Measurements from ENCODE around the gene IFIT3. TPM values are rescaled to one million over a fixed set of nuclear protein-coding genes. Genes with fewer than 3 reads are reported as not detected.

IFIT3 gene
- polyA plus RNA-seq, 1 of the 3 experiments (the other 2 are of a cell fraction), result 3.2 TPM

DNA sequence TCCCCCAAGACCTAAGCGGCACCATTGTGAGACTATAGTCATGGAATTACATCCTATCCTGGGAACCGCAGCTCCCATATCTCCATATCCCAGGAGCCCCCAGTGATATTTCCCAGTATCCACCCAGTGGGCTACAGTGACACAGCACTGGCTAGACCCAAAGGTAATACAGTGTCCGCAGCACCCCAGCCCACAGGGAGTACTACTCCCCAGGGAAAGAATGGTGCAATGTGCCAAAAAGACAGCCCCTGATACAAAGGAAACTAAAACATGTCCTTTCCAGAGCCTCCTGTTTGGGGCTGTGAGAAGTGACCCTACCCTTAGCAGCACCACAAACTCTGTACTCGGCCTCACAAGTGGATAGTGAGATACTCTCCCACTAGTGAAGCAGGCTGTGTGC lies 30.4 kb upstream of the IFIT3 start:
- Histone ChIP-seq H3K9me2 (no peaks in the 10 kb centered on the region), H3K4me3 (ENCODE audit: low read depth in 2 of 2, low read length in 1 of 2) (no peak overlapping the region), H3F3A (replicated peaks; ENCODE audit: insufficient read depth) (no peaks in the 10 kb centered on the region), H4K20me1 (ENCODE audit: insufficient read depth) (no peaks in the 10 kb centered on the region), H3K9ac (no peak overlapping the region), H3K4me1 (ENCODE audit: control insufficient read depth in 1 of 2, insufficient read depth in 2 of 2, low read depth in 1 of 2, low read length in 1 of 2) (peaks cover 3 to 5% of the 10 kb centered on the region in 2 experiments; a peak in 3 of 4 replicates), H3K27me3 (ENCODE audit: insufficient read depth) (no peaks in the 10 kb centered on the region), H2AFZ (ENCODE audit: low read depth) (no peak overlapping the region), H3K36me3 (replicated peaks in 1 of 2; ENCODE audit: control insufficient read depth in 1 of 2, insufficient read depth in 2 of 2, low read length in 1 of 2) (no peaks in the 10 kb centered on the region), H3K79me2 (ENCODE audit: insufficient read depth) (no peaks in the 10 kb centered on the region), H3K27ac (ENCODE audit: low read depth in 2 of 2, low read length in 1 of 2) (no peak overlapping the region), H3K4me2 (no peak overlapping the region), H3K9me3 (no peaks in the 10 kb centered on the region)
- 92% methylated on average over 4 of the region's 4 CpGs for whole genome bisulfite sequencing (ENCODE audit: low lambda C conversion rate)
- TF ChIP-seq, protein P1, sequence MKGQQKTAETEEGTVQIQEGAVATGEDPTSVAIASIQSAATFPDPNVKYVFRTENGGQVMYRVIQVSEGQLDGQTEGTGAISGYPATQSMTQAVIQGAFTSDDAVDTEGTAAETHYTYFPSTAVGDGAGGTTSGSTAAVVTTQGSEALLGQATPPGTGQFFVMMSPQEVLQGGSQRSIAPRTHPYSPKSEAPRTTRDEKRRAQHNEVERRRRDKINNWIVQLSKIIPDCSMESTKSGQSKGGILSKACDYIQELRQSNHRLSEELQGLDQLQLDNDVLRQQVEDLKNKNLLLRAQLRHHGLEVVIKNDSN (IDR thresholded peaks at IDR 0.05; ENCODE audit: borderline replicate concordance, low read depth), result no peak
- TF ChIP-seq, protein P2, sequence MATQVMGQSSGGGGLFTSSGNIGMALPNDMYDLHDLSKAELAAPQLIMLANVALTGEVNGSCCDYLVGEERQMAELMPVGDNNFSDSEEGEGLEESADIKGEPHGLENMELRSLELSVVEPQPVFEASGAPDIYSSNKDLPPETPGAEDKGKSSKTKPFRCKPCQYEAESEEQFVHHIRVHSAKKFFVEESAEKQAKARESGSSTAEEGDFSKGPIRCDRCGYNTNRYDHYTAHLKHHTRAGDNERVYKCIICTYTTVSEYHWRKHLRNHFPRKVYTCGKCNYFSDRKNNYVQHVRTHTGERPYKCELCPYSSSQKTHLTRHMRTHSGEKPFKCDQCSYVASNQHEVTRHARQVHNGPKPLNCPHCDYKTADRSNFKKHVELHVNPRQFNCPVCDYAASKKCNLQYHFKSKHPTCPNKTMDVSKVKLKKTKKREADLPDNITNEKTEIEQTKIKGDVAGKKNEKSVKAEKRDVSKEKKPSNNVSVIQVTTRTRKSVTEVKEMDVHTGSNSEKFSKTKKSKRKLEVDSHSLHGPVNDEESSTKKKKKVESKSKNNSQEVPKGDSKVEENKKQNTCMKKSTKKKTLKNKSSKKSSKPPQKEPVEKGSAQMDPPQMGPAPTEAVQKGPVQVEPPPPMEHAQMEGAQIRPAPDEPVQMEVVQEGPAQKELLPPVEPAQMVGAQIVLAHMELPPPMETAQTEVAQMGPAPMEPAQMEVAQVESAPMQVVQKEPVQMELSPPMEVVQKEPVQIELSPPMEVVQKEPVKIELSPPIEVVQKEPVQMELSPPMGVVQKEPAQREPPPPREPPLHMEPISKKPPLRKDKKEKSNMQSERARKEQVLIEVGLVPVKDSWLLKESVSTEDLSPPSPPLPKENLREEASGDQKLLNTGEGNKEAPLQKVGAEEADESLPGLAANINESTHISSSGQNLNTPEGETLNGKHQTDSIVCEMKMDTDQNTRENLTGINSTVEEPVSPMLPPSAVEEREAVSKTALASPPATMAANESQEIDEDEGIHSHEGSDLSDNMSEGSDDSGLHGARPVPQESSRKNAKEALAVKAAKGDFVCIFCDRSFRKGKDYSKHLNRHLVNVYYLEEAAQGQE (IDR thresholded peaks at IDR 0.05; ENCODE audit: low read depth, low read length), result no peak
- TF ChIP-seq, protein P3, sequence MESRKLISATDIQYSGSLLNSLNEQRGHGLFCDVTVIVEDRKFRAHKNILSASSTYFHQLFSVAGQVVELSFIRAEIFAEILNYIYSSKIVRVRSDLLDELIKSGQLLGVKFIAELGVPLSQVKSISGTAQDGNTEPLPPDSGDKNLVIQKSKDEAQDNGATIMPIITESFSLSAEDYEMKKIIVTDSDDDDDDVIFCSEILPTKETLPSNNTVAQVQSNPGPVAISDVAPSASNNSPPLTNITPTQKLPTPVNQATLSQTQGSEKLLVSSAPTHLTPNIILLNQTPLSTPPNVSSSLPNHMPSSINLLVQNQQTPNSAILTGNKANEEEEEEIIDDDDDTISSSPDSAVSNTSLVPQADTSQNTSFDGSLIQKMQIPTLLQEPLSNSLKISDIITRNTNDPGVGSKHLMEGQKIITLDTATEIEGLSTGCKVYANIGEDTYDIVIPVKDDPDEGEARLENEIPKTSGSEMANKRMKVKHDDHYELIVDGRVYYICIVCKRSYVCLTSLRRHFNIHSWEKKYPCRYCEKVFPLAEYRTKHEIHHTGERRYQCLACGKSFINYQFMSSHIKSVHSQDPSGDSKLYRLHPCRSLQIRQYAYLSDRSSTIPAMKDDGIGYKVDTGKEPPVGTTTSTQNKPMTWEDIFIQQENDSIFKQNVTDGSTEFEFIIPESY (IDR thresholded peaks at IDR 0.05; ENCODE audit: borderline replicate concordance, low read depth), result no peak
- DNase-seq, result no peak
- ChIA-PET POLR2A (no interaction called here), CTCF (no interaction called here)

DNA sequence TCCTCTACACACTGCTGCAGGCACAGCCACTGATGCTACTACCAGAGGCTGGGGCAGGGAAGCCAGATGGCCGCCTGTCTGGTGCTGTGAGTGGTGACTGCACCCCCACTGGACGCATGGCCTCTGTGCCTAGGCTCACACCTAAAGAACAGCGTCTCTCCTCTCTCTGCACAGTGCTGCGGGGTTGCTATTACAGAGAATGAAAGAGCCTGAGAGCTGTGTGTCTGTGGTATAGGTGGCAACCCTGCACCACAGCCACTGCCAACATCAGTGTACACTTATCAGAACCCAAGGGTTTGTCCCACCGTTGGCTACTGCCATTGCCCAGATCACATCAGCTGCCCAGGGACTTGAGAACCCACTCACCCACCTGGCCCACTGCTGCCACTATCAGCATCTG lies 30.0 kb upstream of the IFIT3 start:
- H3K4me3 ChIP-seq (ENCODE audit: low read depth in 2 of 2, low read length in 1 of 2), result no peak overlapping the region
- no peak overlapping the region for H3K9ac ChIP-seq
- H3K4me1 ChIP-seq (ENCODE audit: control insufficient read depth in 1 of 2, insufficient read depth in 2 of 2, low read depth in 1 of 2, low read length in 1 of 2), result peaks cover 5% of the 10 kb centered on the region in 2 experiments; a peak in 3 of 4 replicates
- no peaks in the 10 kb centered on the region for H3K27me3 ChIP-seq (ENCODE audit: insufficient read depth)
- H3F3A ChIP-seq (replicated peaks; ENCODE audit: insufficient read depth), result no peaks in the 10 kb centered on the region
- CTCF ChIA-PET, result no interaction called here
- POLR2A ChIA-PET, result no interaction called here
- whole genome bisulfite sequencing (ENCODE audit: low lambda C conversion rate), result 82% methylated on average over 3 of the region's 5 CpGs
- no peak overlapping the region for H3K27ac ChIP-seq (ENCODE audit: low read depth in 2 of 2, low read length in 1 of 2)
- H2AFZ ChIP-seq (ENCODE audit: low read depth), result no peak overlapping the region
- H3K79me2 ChIP-seq (ENCODE audit: insufficient read depth), result no peaks in the 10 kb centered on the region
- no peaks in the 10 kb centered on the region for H3K9me2 ChIP-seq
- H4K20me1 ChIP-seq (ENCODE audit: insufficient read depth), result no peaks in the 10 kb centered on the region
- no peak for DNase-seq
- no peak overlapping the region for H3K4me2 ChIP-seq
- TF ChIP-seq, protein P4, sequence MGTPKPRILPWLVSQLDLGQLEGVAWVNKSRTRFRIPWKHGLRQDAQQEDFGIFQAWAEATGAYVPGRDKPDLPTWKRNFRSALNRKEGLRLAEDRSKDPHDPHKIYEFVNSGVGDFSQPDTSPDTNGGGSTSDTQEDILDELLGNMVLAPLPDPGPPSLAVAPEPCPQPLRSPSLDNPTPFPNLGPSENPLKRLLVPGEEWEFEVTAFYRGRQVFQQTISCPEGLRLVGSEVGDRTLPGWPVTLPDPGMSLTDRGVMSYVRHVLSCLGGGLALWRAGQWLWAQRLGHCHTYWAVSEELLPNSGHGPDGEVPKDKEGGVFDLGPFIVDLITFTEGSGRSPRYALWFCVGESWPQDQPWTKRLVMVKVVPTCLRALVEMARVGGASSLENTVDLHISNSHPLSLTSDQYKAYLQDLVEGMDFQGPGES (IDR thresholded peaks at IDR 0.05; ENCODE audit: low read depth, low read length), result no peak
- TF ChIP-seq, protein P5, sequence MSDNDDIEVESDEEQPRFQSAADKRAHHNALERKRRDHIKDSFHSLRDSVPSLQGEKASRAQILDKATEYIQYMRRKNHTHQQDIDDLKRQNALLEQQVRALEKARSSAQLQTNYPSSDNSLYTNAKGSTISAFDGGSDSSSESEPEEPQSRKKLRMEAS (IDR thresholded peaks at IDR 0.05; ENCODE audit: low read depth), result no peak
- TF ChIP-seq, protein P1 (IDR thresholded peaks at IDR 0.05; ENCODE audit: borderline replicate concordance, low read depth), result no peak
- TF ChIP-seq SMC3 (IDR thresholded peaks at IDR 0.05; ENCODE audit: low read depth, low read length), result no peak
- no peak for TF ChIP-seq NFIC (IDR thresholded peaks at IDR 0.05; ENCODE audit: borderline replicate concordance)
- TF ChIP-seq, protein P6, sequence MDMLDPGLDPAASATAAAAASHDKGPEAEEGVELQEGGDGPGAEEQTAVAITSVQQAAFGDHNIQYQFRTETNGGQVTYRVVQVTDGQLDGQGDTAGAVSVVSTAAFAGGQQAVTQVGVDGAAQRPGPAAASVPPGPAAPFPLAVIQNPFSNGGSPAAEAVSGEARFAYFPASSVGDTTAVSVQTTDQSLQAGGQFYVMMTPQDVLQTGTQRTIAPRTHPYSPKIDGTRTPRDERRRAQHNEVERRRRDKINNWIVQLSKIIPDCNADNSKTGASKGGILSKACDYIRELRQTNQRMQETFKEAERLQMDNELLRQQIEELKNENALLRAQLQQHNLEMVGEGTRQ (IDR thresholded peaks at IDR 0.05; ENCODE audit: borderline replicate concordance, low read depth, low read length), result no peak
- no peaks in the 10 kb centered on the region for H3K36me3 ChIP-seq (replicated peaks in 1 of 2; ENCODE audit: control insufficient read depth in 1 of 2, insufficient read depth in 2 of 2, low read length in 1 of 2)
- no peaks in the 10 kb centered on the region for H3K9me3 ChIP-seq

Measured in SK-N-SH (cell line).